Posterior cingulate gyrus (tissue), 11 donors: ENCODE measurements around the gene FLRT1.

Experiments used
- DNase-seq, 10 donors: peaks; one replicate each; pipeline versions ENCODE4 v3.0.0 to v3.0.0-alpha.2; 2020 to 2021; ENCODE audit warnings: mixed read lengths in 3 of 10
- intact Hi-C: fragments of 100-400 bp; cut with DNase I; formaldehyde crosslinking; loops from one replicate; pipeline ENCODE4 v1.15.1; 2023

FLRT1 gene

DNA sequence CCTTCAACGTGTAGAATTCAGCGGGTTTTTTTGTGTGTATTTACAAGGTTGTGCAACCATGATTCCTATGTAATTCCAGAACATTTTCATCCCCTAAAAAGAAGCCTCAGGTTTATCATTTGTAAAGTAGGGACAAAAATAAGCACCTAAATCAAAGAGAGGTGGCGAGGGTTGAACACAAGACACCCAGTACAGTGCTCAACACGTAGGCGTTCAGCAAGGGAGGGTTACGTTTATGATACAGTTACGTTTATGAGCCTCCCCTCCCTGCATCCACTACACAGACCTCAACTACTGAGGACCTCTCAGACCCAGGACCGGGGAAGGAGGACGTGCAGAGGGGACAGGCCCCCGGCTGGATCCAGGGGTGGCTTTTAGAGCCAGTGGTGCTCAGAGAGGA, 44.7 kb downstream of the FLRT1 start:
- DNase-seq, result no peak
- intact Hi-C loops, result no loop called here

GRCh38 chr11:64081745-64082442, 46.2 kb downstream of the FLRT1 start:
- intact Hi-C loops, result no loop called here
- DNase-seq, result no peak

DNA sequence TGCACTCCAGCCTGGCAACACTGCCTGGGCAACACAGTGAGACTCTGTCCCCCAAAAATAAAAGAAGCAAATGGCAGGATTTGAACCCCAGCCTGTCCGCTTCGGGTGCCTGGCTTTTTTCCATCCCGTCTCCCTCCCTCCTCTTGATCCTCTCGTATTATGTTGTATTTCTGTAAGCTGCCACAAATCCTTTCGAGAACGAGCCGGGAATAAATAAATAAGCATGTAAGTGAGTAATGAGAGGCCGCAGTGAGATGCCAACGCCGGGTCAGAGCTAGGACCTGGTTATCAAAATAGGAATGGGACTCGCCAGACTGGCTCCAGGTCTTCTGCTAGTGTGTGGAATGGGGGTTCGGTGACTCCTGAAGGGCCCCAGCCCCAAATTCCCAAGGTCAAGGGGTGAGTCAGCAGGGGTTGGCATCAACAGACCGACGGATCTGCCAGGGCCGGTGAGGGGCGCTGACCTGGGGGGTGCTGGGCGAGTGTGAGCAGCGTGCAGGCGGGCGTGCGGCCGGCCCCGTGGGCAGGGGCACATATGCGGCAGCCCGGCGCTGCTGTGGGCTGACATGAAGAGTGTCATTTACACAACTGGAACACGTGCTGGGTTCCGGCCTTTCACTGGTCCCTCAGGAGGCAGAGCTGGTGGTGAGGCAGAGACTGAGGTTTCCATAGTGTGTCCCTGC, 47.8 kb downstream of the FLRT1 start:
- no peak for DNase-seq
- intact Hi-C loops, result no loop called here

DNA sequence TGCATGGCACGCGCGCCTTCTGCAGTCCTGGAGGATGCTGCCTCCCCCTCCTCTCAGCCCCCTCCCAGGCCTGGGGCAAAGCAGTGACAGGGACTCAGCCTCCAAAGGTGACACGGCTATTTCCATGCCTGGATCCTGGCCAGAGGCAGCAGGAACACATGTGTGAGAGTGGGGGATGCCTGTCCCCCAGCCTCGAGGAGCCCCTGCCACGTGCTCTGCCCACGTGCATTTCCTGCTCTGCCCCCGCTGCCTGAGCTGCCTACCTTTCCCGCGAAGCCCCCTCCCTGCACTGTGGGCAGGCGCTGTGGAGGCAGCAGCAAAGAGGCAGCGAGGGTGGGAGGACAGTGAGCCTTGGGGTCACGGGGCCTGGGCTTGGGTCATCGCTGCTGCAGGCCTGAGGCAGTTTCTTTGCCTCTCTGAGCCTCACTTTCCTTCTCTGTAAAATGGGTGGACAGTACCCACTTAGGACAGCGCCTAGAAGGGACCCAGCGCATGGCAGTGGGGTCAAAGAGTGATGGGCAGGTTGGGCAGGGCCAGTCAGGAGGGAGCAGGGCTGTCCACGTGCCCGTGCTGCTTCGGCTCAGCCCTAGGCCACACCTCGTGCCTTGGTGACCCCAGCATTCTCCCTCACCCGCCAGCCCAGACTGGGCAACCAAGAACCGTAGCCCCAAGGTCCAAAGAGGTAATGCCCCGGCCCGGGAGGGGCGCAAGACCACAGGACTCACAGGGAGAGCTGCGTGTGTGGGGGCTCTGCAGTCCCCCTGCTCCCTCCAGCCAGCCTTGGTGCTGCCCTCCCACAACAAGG, 48.6 kb downstream of the FLRT1 start:
- no peak for DNase-seq
- intact Hi-C loops, result no loop called here

DNA sequence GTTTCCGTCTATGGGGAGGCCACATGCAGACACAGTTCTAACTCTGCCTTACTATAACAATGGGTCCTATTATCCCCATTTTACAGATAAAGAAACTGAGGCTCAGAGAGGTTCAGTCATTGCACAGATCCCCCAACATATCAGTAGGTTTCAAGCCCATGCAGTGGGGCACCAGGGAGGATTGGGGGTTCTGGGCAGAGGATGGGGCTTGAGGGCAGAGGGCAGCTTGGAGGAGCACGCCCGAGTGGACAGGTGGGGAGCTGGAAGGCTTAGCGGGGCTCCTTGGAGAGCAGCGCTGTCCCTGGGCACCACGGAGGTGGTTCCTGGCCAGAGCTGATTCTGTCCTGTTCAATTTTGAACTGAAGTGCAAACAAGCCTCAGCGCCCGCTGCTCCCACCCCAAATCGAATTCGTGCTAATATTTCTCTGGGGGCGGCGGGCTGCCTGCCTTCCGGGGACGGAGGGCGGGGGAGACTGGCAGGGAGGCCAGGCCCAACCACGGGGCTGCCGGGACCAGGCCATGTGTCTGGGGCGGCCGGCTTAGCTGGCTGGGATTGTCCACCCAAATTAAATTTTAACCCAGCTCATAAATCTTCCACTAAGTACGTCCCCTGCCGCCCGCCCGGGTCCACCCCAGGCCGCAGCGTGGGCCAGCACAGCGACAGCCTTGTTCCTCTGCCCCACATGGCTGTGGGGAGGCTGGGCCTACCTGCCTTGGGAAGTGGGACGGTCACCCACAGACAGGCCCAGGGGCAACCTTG, 49.4 kb downstream of the FLRT1 start:
- intact Hi-C loops, result no loop called here
- DNase-seq, result no peak
